GM19023 (cell line): ENCODE measurements around the gene REPS2.
A peak's percentile ranks its signal among the peaks of the same experiment; 100 is the strongest.

Experiments used
- ATAC-seq: cut with Tn5 transposase; IDR thresholded peaks from one replicate; pipeline ENCODE4 v1.9.1; 2021; ENCODE audit warnings: mild to moderate bottlenecking, moderate library complexity; ENCODE audit not compliant: unreplicated experiment

Gene REPS2

GRCh38 chrX:17031827-17032226 lies 85.4 kb downstream of the REPS2 start:
- no peak for ATAC-seq

- no peak for ATAC-seq
Observed at GRCh38 chrX:17032351-17032750, 85.9 kb downstream of the REPS2 start.

- no peak for ATAC-seq
Observed at GRCh38 chrX:17033225-17033624, 86.8 kb downstream of the REPS2 start.

GRCh38 chrX:17035111-17035510 lies 88.7 kb downstream of the REPS2 start:
- ATAC-seq = no peak

- no peak for ATAC-seq
Observed at GRCh38 chrX:17036171-17036961, 89.9 kb downstream of the REPS2 start.

- no peak for ATAC-seq
Observed at GRCh38 chrX:17038277-17038676, 91.8 kb downstream of the REPS2 start.

GRCh38 chrX:17038681-17039161 lies 92.3 kb downstream of the REPS2 start:
- no peak for ATAC-seq

- ATAC-seq = no peak
Observed at GRCh38 chrX:17039826-17040225, 93.4 kb downstream of the REPS2 start.

- no peak for ATAC-seq
Observed at GRCh38 chrX:17040711-17041110, 94.3 kb downstream of the REPS2 start.

- ATAC-seq = no peak
Observed at GRCh38 chrX:17042037-17042436, 95.6 kb downstream of the REPS2 start.

GRCh38 chrX:17046478-17047097 lies 100.1 kb downstream of the REPS2 start:
- ATAC-seq = peak; percentile 70

GRCh38 chrX:17047224-17047623 lies 100.8 kb downstream of the REPS2 start:
- ATAC-seq = no peak

GRCh38 chrX:17052210-17052609 lies 105.8 kb downstream of the REPS2 start:
- no peak for ATAC-seq

- ATAC-seq = no peak
Observed at GRCh38 chrX:17052793-17053192, 106.3 kb downstream of the REPS2 start.

- ATAC-seq = no peak
Observed at GRCh38 chrX:17053502-17053901, 107.0 kb downstream of the REPS2 start.

GRCh38 chrX:17056868-17057608 lies 110.6 kb downstream of the REPS2 start:
- ATAC-seq = no peak

GRCh38 chrX:17062065-17062464 lies 115.6 kb downstream of the REPS2 start:
- ATAC-seq = no peak

GRCh38 chrX:17065100-17065499 lies 118.6 kb downstream of the REPS2 start:
- no peak for ATAC-seq

- ATAC-seq = no peak
Observed at GRCh38 chrX:17067534-17067933, 121.1 kb downstream of the REPS2 start.

GRCh38 chrX:17072301-17072700 lies 125.8 kb downstream of the REPS2 start:
- no peak for ATAC-seq

GRCh38 chrX:17072721-17073230 lies 126.3 kb downstream of the REPS2 start:
- no peak for ATAC-seq
